Hindlimb muscle (tissue), 1 donor: Measurements from ENCODE around the gene BUD31. TPM values are rescaled to one million over a fixed set of nuclear protein-coding genes. Genes with fewer than 3 reads are reported as not detected.

Source experiments
- polyA plus RNA-seq: library from polyadenylated mRNA; unstranded; fragments of 120-200 nt; gene quantifications from one replicate; pipeline ENCODE4 v1.2.1, GENCODE V29; 2013; ENCODE audit not compliant: insufficient read length

BUD31 gene
- polyA plus RNA-seq, 1 donor: 77.2 TPM

Other genes with a start within 250 kb of the BUD31 start
- gene KPNA7, start 200.9 kb upstream of the BUD31 start, polyA plus RNA-seq: not detected
- gene MYH16, start 136.1 kb upstream of the BUD31 start, polyA plus RNA-seq: 0.08 TPM
- gene ARPC1A, start 83.1 kb upstream of the BUD31 start, polyA plus RNA-seq: 59.5 TPM
- 48.9 TPM for gene ARPC1B, start 34.2 kb upstream of the BUD31 start, polyA plus RNA-seq
- 119 TPM for gene PDAP1, start 372 bp upstream of the BUD31 start, polyA plus RNA-seq
- 3.8 TPM for gene PTCD1, start 29.8 kb downstream of the BUD31 start, polyA plus RNA-seq
- gene CPSF4, start 30.0 kb downstream of the BUD31 start, polyA plus RNA-seq: 38.0 TPM
- gene ATP5MF, start 57.2 kb downstream of the BUD31 start, polyA plus RNA-seq: 369 TPM
- 32.1 TPM for gene ZNF789, start 63.9 kb downstream of the BUD31 start, polyA plus RNA-seq
- 10.4 TPM for gene ZNF394, start 91.3 kb downstream of the BUD31 start, polyA plus RNA-seq
- gene ZKSCAN5, start 95.7 kb downstream of the BUD31 start, polyA plus RNA-seq: 10.2 TPM
- 8.9 TPM for gene FAM200A, start 143.1 kb downstream of the BUD31 start, polyA plus RNA-seq
- gene ZNF655, start 149.7 kb downstream of the BUD31 start, polyA plus RNA-seq: 42.0 TPM
- 0.94 TPM for gene TMEM225B, start 189.3 kb downstream of the BUD31 start, polyA plus RNA-seq
- 11.0 TPM for gene ZSCAN25, start 208.0 kb downstream of the BUD31 start, polyA plus RNA-seq